Activated CD8-positive, alpha-beta T cell treated with anti-CD3 and anti-CD28 coated beads for 36 hours (primary cell): ENCODE data around the gene ADAMTS17. TPM values are rescaled to one million over a fixed set of nuclear protein-coding genes. Genes with fewer than 3 reads are reported as not detected.

ENCODE experiments used
- ATAC-seq: fragments of 200-7000 bp; cut with Tn5 transposase; one replicate; pipeline ENCODE4 v1.10.0; 2021; ENCODE audit warnings: mild to moderate bottlenecking, moderate library complexity
- CTCF ChIA-PET: fragments of 350-600 bp; sonication (Branson Sonifier 250); formaldehyde crosslinking; loops from one replicate; lab custom pipeline; 2021; ENCODE audit warnings: antibody characterized with exemption; lab: Charles Lee
- POLR2A ChIA-PET: fragments of 350-600 bp; sonication (Branson Sonifier 250); formaldehyde crosslinking; loops from one replicate; lab custom pipeline; 2021; ENCODE audit warnings: antibody characterized with exemption; lab: Charles Lee
- DNase-seq: peaks from one replicate; pipeline ENCODE4 v3.0.0-alpha.2; 2020
- H3K27ac Mint-ChIP-seq: one replicate; pipeline ENCODE4 v1.8.0; 2021; ENCODE audit warnings: mild to moderate bottlenecking, mixed read lengths
- H3K27me3 Mint-ChIP-seq: one replicate; pipeline ENCODE4 v1.8.0; 2021; ENCODE audit warnings: mixed read lengths
- H3K36me3 Mint-ChIP-seq: one replicate; pipeline ENCODE4 v1.8.0; 2021; ENCODE audit warnings: low read depth, mixed read lengths
- H3K4me1 Mint-ChIP-seq: one replicate; pipeline ENCODE4 v1.8.0; 2021; ENCODE audit warnings: low read depth, mixed read lengths
- H3K4me3 Mint-ChIP-seq: one replicate; pipeline ENCODE4 v1.8.0; 2021; ENCODE audit warnings: mild to moderate bottlenecking, moderate library complexity, mixed read lengths
- H3K9me3 Mint-ChIP-seq: one replicate; pipeline ENCODE4 v1.8.0; 2021; ENCODE audit warnings: mixed read lengths
- CTCF ChIP-seq: fragments of 200-600 bp; IDR thresholded peaks from one replicate; pipeline ENCODE4 v1.8.0; 2022; ENCODE audit warnings: antibody characterized with exemption, mild to moderate bottlenecking
- intact Hi-C: fragments of 100-400 bp; cut with micrococcal nuclease; formaldehyde crosslinking; loops from one replicate; pipeline ENCODE4 v1.10.0; 2022
- total RNA-seq, 2 experiments: library from RNA; stranded (reverse); gene quantifications; one replicate each; pipeline ENCODE4 v1.2.3, GENCODE V29; 2021

The ADAMTS17 gene
- total RNA-seq, 2 experiments from 2014 or later, result 0.60 to 1.5 TPM

DNA sequence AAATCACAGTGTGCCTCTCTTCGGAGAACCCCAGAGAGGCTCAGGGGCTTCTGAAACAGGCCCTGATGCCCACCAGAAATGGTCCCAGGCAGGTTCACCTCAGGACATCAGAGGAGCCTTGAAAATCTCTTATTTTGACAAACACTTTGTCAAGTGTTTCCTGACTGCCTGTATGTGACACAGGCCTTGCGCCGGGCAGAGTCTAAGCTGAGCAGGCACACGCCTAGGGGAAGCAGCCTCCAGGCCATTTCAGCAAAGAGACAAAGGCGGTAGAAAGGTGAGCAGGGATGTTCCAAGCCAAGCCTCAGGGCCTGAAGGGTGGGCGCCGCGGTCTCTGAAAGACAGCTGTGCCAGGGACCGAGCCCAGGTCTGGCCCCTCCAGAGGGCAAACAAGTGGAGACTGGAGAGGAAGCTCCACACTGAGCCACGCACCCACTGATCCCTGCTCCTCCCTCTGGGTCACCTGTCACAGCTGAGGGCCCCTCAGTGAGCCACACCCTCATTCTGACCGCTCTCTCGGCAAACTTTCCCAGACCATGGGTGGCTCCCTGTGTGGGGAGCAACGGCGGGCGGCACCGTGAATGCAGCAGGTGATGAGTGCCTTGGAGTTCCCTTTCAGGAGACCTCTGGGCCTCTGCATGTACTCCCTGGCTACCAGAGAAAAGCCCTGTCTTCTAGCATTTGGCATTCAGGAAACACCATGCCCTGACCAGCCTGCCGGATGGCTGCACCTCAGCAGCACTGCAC lies 136.1 kb downstream of the ADAMTS17 start:
- Mint-ChIP-seq H3K27me3 (no peaks in the 10 kb centered on the region), H3K4me1 (peaks cover 18% of the 10 kb centered on the region), H3K9me3 (no peaks in the 10 kb centered on the region), H3K36me3 (no peaks in the 10 kb centered on the region), H3K27ac (no peak overlapping the region), H3K4me3 (no peak overlapping the region)
- intact Hi-C loops, result no loop called here
- no peak for TF ChIP-seq CTCF
- ATAC-seq, result no peak
- ChIA-PET CTCF (no interaction called here), POLR2A (no interaction called here)
- DNase-seq, result no peak

GRCh38 chr15:100204771-100205170 lies 137.0 kb downstream of the ADAMTS17 start:
- intact Hi-C loops, result no loop called here
- no peak overlapping the region for H3K27ac Mint-ChIP-seq
- no peak for DNase-seq
- no peaks in the 10 kb centered on the region for H3K27me3 Mint-ChIP-seq
- no peaks in the 10 kb centered on the region for H3K9me3 Mint-ChIP-seq
- POLR2A ChIA-PET, result no interaction called here
- no peak for ATAC-seq
- CTCF ChIA-PET, result no interaction called here
- peaks cover 19% of the 10 kb centered on the region for H3K4me1 Mint-ChIP-seq
- no peak for TF ChIP-seq CTCF
- no peaks in the 10 kb centered on the region for H3K36me3 Mint-ChIP-seq
- H3K4me3 Mint-ChIP-seq, result no peak overlapping the region

DNA sequence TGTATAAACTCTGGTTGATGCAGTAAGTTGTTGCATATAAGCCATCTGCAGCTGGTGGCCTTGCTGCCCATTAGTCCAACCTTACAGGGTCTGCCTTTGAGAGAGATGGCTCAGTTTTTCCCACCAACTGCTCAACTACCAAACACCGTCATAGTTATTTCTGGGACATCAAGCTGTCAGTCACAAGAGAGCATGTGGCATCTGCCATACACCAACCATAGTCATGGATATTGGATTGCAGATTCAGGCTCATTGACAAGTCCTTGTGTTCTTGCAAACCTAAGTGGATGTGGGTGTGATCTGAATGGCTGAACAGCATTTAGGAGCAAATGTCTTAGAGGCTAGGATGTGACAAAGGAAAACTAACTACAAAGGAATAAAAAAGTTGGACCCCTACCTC lies 137.6 kb downstream of the ADAMTS17 start:
- ChIA-PET CTCF (no interaction called here), POLR2A (no interaction called here)
- intact Hi-C loops, result no loop called here
- no peaks in the 10 kb centered on the region for H3K36me3 Mint-ChIP-seq
- no peaks in the 10 kb centered on the region for H3K27me3 Mint-ChIP-seq
- DNase-seq, result no peak
- H3K4me3 Mint-ChIP-seq, result no peak overlapping the region
- TF ChIP-seq CTCF, result no peak
- peaks cover 19% of the 10 kb centered on the region for H3K4me1 Mint-ChIP-seq
- H3K9me3 Mint-ChIP-seq, result no peaks in the 10 kb centered on the region
- no peak for ATAC-seq
- H3K27ac Mint-ChIP-seq, result no peak overlapping the region

- Mint-ChIP-seq H3K9me3 (no peaks in the 10 kb centered on the region), H3K36me3 (no peaks in the 10 kb centered on the region), H3K4me1 (peaks cover 19% of the 10 kb centered on the region), H3K27ac (no peak overlapping the region), H3K27me3 (no peaks in the 10 kb centered on the region), H3K4me3 (no peak overlapping the region)
- POLR2A ChIA-PET, result interaction anchor here (0.9 kb wide), 1 partner anchor 11 kb away, joined by 3 read pairs; no protein-coding TSS in a partner anchor
- intact Hi-C loops, result no loop called here
- TF ChIP-seq CTCF, result no peak
- CTCF ChIA-PET, result no interaction called here
- DNase-seq, result no peak
- no peak for ATAC-seq
These were observed 139.3 kb downstream of the ADAMTS17 start for GRCh38 chr15:100202309-100202960.
